ENCODE data around the gene INTS7. TPM values are rescaled to one million over a fixed set of nuclear protein-coding genes. Genes with fewer than 3 reads are reported as not detected.
"Not testable (repeated sequence)": the region's sequence is repeated elsewhere in the genome, so short reads cannot be mapped to it uniquely, and the experiment has no call there.

INTS7 gene
- total and polyA plus RNA-seq, 4 donors: 3.9 to 14.4 (median 10.2) TPM

DNA sequence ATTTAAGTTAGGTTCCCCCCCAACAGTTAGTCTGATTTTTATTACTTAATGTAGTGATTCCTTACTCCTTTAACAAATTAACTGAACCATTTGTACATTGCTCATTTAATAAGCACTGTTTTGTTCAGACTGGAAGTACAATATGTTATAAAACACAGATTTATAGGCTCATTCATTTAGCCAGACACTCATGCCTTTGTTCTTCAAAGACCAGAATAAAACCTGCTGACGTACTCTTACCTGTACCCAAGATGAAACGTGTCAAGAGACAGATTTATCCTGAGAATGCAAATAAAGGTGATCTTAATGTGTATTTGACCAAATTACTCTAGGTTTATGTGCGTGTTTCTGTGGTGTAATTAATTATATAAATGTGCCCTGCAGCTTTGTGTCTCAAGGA lies 92.8 kb downstream of the INTS7 start:
- peaks cover 15 to 44% (median 15%) of the 10 kb centered on the region in 4 donors for H3K4me1 ChIP-seq (ENCODE audit: control insufficient read depth in 4 of 4, insufficient read depth in 4 of 4, low read length in 3 of 4)
- TF ChIP-seq NR2F2 (IDR thresholded peaks at IDR 0.05): no peak
- TF ChIP-seq, protein P1, sequence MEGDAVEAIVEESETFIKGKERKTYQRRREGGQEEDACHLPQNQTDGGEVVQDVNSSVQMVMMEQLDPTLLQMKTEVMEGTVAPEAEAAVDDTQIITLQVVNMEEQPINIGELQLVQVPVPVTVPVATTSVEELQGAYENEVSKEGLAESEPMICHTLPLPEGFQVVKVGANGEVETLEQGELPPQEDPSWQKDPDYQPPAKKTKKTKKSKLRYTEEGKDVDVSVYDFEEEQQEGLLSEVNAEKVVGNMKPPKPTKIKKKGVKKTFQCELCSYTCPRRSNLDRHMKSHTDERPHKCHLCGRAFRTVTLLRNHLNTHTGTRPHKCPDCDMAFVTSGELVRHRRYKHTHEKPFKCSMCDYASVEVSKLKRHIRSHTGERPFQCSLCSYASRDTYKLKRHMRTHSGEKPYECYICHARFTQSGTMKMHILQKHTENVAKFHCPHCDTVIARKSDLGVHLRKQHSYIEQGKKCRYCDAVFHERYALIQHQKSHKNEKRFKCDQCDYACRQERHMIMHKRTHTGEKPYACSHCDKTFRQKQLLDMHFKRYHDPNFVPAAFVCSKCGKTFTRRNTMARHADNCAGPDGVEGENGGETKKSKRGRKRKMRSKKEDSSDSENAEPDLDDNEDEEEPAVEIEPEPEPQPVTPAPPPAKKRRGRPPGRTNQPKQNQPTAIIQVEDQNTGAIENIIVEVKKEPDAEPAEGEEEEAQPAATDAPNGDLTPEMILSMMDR (IDR thresholded peaks at IDR 0.05; ENCODE audit: low read depth, low read length, missing input control): no peak
- no peak for TF ChIP-seq ZBTB33 (IDR thresholded peaks at IDR 0.05)
- TF ChIP-seq RAD21 (IDR thresholded peaks at IDR 0.05): no peak
- TF ChIP-seq FOXA2 (IDR thresholded peaks at IDR 0.05): no peak
- no peak for TF ChIP-seq JUND (IDR thresholded peaks at IDR 0.05)
- TF ChIP-seq FOXA1 (IDR thresholded peaks at IDR 0.05): no peak
- no peak overlapping the region for H3K4me3 ChIP-seq (ENCODE audit: low read depth in 1 of 3, low read length in 3 of 3)
- H3K27ac ChIP-seq (ENCODE audit: low read depth in 1 of 2, low read length in 2 of 2): no peak overlapping the region
- DNase-seq (ENCODE audit: low spot score): no peak
- 89% methylated on average over 3 of the region's 3 CpGs for WGBS
- no peaks in the 10 kb centered on the region for H3K27me3 ChIP-seq (ENCODE audit: control insufficient read depth in 4 of 4, insufficient read depth in 4 of 4, low read length in 3 of 4)
- H3K36me3 ChIP-seq (ENCODE audit: control insufficient read depth in 4 of 4, insufficient read depth in 3 of 4, low read depth in 1 of 4, low read length in 3 of 4): peaks cover 0 to 5% (median 5%) of the 10 kb centered on the region in 4 donors
- H3K9me3 ChIP-seq (ENCODE audit: control insufficient read depth in 4 of 4, low read length in 3 of 4): no peaks in the 10 kb centered on the region
- H3K9ac ChIP-seq (ENCODE audit: low read depth in 1 of 2, low read length in 2 of 2): no peak overlapping the region

DNA sequence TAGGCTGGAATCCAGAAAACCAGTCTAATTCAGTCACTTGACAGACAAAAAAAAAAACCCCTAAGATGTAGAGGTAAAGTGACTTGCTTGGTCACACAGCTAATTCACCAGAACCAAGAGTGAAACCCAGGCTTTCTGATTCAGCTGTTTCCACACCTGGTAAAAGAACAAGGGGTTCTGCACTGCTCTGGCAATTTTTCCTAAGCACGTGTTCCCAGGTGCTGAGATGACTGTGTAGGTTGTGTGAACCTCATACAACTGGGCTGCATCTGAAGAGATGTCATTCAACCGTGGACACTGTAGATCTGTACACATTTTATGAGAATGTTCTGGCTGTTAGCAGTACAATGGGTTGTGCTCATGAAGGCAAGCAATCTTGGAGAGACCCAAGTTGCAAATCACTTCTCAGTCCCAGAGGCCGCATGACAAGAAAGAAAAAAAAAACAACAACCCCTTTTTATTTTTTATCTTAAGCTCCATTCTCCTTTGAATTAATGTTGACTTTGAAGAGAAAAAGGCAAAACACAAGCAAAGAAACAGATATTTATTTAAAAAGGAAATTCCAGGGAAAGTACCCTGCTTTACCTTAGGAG lies 95.4 kb downstream of the INTS7 start:
- Histone ChIP-seq H3K27me3 (ENCODE audit: control insufficient read depth in 4 of 4, insufficient read depth in 4 of 4, low read length in 3 of 4) (no peaks in the 10 kb centered on the region), H3K9me3 (ENCODE audit: control insufficient read depth in 4 of 4, low read length in 3 of 4) (no peaks in the 10 kb centered on the region), H3K4me3 (ENCODE audit: low read depth in 1 of 3, low read length in 3 of 3) (no peak overlapping the region), H3K36me3 (ENCODE audit: control insufficient read depth in 4 of 4, insufficient read depth in 3 of 4, low read depth in 1 of 4, low read length in 3 of 4) (peaks cover 0 to 5% (median 5%) of the 10 kb centered on the region in 4 donors), H3K9ac (ENCODE audit: low read depth in 1 of 2, low read length in 2 of 2) (no peak overlapping the region), H3K4me1 (ENCODE audit: control insufficient read depth in 4 of 4, insufficient read depth in 4 of 4, low read length in 3 of 4) (peaks cover 6 to 34% (median 11%) of the 10 kb centered on the region in 4 donors), H3K27ac (ENCODE audit: low read depth in 1 of 2, low read length in 2 of 2) (peak overlapping the region; percentile 19 to 36)
- 77% methylated on average over 3 of the region's 3 CpGs for WGBS
- no peak for DNase-seq (ENCODE audit: low spot score)
- TF ChIP-seq, protein P2, sequence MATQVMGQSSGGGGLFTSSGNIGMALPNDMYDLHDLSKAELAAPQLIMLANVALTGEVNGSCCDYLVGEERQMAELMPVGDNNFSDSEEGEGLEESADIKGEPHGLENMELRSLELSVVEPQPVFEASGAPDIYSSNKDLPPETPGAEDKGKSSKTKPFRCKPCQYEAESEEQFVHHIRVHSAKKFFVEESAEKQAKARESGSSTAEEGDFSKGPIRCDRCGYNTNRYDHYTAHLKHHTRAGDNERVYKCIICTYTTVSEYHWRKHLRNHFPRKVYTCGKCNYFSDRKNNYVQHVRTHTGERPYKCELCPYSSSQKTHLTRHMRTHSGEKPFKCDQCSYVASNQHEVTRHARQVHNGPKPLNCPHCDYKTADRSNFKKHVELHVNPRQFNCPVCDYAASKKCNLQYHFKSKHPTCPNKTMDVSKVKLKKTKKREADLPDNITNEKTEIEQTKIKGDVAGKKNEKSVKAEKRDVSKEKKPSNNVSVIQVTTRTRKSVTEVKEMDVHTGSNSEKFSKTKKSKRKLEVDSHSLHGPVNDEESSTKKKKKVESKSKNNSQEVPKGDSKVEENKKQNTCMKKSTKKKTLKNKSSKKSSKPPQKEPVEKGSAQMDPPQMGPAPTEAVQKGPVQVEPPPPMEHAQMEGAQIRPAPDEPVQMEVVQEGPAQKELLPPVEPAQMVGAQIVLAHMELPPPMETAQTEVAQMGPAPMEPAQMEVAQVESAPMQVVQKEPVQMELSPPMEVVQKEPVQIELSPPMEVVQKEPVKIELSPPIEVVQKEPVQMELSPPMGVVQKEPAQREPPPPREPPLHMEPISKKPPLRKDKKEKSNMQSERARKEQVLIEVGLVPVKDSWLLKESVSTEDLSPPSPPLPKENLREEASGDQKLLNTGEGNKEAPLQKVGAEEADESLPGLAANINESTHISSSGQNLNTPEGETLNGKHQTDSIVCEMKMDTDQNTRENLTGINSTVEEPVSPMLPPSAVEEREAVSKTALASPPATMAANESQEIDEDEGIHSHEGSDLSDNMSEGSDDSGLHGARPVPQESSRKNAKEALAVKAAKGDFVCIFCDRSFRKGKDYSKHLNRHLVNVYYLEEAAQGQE (IDR thresholded peaks at IDR 0.05): no peak
- TF ChIP-seq JUND (IDR thresholded peaks at IDR 0.05) (no peak), RAD21 (IDR thresholded peaks at IDR 0.05) (no peak), HNF4A (conservative IDR thresholded peaks at IDR 0.05) (no peak)

DNA sequence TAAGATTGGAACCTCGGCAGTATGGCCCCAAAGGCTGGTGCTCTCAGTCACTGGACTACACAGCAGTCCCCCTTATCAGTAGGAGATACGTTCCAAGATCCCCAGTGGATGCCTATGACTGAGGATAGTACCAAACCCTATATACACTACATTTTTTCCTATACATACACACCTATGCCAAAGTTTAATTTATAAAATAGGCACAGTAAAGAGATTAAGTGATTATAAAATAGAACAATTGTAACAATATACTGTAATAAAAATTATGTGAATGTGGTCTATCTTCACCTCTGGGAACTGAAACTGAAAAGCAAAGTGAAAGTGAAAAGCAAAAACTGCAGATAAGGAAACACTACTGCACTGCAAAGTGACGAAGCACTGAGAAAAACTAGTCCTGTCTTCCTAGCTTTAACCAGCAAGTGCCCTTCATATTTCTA lies 96.8 kb downstream of the INTS7 start:
- 2% methylated on average over 3 of the region's 3 CpGs for WGBS

DNA sequence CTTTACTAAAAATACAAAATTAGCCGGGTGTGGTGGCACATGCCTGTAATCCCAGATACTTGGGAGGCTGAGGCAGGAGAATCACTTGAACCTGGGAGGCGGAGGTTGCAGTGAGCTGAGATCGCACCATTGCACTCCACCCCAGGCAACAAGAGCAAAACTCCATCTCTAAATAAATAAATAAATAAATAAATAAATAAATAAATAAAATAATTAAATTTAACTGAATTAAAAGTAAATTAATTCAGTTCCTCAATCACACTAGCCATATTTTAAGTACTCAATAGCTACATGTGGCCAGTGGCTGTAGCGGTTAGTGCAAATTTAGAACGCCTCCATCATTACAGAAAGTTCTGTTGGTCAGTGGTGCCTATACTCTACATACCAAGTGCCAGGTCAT lies 97.9 kb downstream of the INTS7 start:
- peaks cover 0 to 16% (median 5%) of the 10 kb centered on the region in 4 donors for H3K4me1 ChIP-seq (ENCODE audit: control insufficient read depth in 4 of 4, insufficient read depth in 4 of 4, low read length in 3 of 4)
- not testable (repeated sequence) for H3K9me3 ChIP-seq (ENCODE audit: control insufficient read depth in 4 of 4, low read length in 3 of 4); H3K9ac ChIP-seq (ENCODE audit: low read depth in 1 of 2, low read length in 2 of 2); H3K27me3 ChIP-seq (ENCODE audit: control insufficient read depth in 4 of 4, insufficient read depth in 4 of 4, low read length in 3 of 4); H3K4me3 ChIP-seq (ENCODE audit: low read depth in 1 of 3, low read length in 3 of 3); DNase-seq (ENCODE audit: low spot score); H3K36me3 ChIP-seq (ENCODE audit: control insufficient read depth in 4 of 4, insufficient read depth in 3 of 4, low read depth in 1 of 4, low read length in 3 of 4); H3K27ac ChIP-seq (ENCODE audit: low read depth in 1 of 2, low read length in 2 of 2)
- WGBS: 98% methylated on average over 5 of the region's 5 CpGs

More for the DNA sequence above, 96.8 kb downstream of the INTS7 start:
- H3K9ac ChIP-seq (ENCODE audit: low read depth in 1 of 2, low read length in 2 of 2): peak overlapping the region; percentile 41 to 91
- peak in 1 of 2 donors; percentile 29 for TF ChIP-seq RAD21 (IDR thresholded peaks at IDR 0.05)
- TF ChIP-seq FOXA1 (IDR thresholded peaks at IDR 0.05): no peak
- H3K9me3 ChIP-seq (ENCODE audit: control insufficient read depth in 4 of 4, low read length in 3 of 4): no peaks in the 10 kb centered on the region
- H3K27me3 ChIP-seq (ENCODE audit: control insufficient read depth in 4 of 4, insufficient read depth in 4 of 4, low read length in 3 of 4): no peaks in the 10 kb centered on the region
- peak overlapping the region; percentile 69 to 85 for H3K27ac ChIP-seq (ENCODE audit: low read depth in 1 of 2, low read length in 2 of 2)
- DNase-seq (ENCODE audit: low spot score): no peak
- H3K4me3 ChIP-seq (ENCODE audit: low read depth in 1 of 3, low read length in 3 of 3): peak overlapping the region in 2 of 3 donors; percentile 30 to 35
- H3K4me1 ChIP-seq (ENCODE audit: control insufficient read depth in 4 of 4, insufficient read depth in 4 of 4, low read length in 3 of 4): peaks cover 0 to 24% (median 5%) of the 10 kb centered on the region in 4 donors
- H3K36me3 ChIP-seq (ENCODE audit: control insufficient read depth in 4 of 4, insufficient read depth in 3 of 4, low read depth in 1 of 4, low read length in 3 of 4): peaks cover 0 to 5% (median 5%) of the 10 kb centered on the region in 4 donors
